NOMO-1 (cell line): Measurements from ENCODE around the gene LATS2.

Experiments used
- DNase-seq, 2 experiments: peaks; one replicate each; lab custom pipeline; 2025; ENCODE audit not compliant: unreplicated experiment in 2 of 2; lab: John Stamatoyannopoulos, UW

LATS2 gene

DNA sequence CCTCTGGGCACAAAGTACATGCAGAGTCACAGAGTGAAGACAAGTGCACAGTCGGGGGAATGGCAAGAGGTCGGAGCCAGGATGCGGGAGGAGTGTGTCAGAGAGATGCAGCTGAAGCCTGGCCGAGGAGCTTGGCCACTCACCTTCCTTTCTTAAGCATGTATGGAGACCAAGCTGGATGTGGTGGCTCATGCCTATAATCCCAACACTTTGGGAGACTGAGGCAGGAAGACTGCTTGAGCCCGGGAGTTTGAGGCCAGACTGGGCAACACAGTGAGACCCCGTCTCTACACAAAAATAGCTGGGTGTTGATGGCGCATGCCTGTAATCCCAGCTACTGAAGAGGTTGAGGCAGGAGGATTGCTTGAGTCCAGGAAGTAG is 67.0 kb downstream of the LATS2 start:
- no peak for DNase-seq

DNA sequence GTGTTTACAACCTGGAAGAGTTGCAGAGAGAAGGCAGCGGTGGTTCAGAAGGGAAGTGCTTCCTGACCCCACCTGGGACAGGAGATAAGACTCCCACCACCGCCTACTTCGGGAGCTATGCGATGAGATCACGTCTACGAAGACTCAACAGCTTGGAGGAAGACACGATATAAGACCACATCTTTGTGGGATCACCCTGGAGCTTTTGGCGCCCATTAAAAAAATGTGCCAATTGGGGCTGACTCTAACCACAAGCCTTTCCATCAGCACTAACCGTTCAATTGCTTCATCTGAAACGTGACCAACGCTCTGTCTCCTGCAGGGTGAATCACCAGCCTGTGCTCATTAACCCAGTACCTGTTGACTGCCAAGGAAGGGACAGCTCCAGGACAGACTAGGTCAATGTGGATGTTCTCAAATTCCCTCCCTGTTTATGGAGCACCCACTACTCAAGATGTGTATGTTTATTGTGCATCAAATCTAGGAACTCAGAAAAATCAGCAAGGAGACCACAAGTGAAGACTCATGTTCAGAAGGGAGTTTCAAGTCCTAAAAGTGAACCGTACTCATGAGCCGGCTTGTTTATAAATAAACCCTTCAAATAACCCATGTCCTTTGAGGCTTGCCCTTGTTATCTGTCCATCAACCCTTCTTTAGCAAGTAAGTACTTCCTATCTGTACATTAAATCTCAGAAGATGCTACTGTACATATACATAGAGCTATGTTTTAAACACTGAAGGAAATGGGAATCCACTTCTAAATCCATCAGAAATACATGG is 67.5 kb downstream of the LATS2 start:
- peak; percentile 96 to 99 for DNase-seq

DNA sequence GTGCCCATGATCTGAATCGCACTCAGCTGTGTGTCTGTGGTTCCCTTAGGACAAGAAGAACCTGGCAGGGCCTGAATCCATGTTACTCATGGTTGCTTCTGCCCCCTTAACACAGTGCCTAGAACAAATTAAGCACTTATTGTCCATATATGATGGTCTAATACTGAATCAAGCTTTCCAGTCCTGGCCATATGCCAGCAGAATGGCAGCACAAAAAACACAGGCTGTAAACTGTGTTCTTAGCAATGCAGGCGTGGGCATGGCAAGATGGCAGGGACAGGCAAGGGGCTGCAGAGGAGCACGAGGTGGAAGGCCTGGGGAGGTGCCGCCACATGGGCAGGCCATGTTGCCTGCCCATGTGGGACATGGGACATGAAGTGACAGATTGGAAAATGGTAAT is 68.2 kb downstream of the LATS2 start:
- no peak for DNase-seq

DNA sequence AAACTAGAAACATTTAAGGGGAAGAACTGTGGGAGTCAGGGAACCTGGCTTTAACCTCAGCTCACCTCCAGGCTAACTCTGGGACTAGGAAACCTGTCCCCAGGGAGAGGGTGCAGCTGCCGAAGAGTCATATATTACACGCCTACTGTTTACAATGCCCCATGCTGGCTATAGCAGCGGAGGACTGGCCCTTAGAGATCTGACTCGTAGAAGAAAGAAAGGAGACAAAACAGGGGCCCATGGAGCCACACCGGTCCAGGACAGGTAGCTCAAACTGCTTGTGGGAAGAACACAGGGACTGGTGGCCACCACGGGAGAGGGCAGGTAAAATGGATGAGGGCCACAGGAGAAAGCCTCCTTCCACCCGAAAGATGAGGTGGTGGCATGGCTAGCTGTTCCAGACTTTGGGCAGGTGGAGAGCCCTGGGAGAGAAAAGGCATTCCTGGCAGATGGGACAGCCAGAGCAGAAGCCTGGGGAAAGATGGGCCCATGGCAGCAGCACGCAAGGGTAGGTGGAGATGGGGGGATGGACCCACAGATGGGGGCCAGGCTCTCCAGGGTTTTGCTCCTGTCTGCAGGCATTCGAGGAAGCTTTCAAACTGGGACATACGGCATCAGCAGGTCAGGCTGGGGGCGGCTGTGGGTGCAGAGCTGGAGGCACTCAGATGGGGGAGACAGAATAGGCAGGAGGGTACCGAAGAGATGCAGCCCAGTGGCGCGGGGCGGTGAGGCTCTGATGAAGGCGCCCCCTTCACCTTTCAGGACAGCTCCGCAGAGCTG is 69.5 kb downstream of the LATS2 start:
- DNase-seq: no peak

DNA sequence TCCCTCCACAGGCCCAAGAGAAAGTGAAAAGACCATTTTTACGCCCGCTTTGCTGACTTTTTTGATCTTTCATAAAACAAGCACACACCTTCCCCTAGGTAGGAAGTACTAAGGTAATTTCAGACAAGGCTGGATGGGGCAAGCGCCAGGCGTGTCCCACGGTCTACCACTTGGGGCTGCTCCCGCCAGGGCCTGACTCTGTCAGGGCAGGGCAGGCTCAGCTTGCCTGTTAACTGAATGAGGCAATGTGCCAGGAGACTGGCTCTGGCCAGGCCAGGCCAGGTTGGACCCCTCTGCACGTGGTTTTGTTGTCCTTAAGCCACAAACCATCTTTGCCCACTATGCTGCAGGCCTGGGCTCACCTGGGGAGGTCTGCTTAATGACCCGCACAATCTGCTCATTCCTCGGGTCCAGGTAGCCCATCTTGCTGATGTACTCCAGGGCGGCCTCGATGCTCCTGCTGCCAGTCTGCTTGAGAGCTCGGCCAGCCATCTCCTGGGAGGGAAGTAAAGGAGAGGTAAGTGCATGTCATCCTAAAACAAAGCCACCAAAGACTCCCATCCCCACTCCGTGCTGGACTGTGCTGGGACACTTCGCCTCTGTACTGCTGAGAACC is 70.4 kb downstream of the LATS2 start:
- no peak for DNase-seq

DNA sequence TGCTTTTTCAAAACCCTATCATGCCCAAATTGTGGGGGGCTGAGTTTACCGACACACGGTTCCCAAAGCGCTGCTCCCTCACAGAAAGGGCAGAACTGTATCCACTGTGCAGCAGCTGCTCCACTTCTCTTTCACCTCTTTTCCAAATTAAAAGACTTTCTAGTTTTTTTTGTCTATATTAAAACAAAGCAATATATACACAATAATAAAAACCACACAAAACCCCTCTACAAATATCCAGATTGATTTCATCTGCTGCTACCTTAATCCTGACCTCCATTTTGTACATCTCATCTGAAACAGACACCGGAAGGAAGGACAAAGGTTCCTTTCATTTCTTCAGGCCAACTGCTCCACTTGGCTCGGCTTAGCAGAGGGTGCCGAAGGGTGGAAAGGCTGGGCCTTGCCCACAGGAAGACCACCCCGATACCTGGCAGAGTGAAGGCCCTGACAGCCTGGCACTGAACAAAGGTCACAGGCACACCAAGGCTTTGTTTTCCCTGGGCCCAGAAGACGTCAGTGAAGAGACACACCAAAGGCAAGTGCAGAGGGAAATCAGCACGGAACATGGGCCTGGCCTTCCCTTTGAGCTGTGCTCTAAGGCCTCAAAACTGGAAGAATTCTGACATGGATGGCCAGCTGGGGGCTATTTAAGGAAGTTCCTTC is 71.6 kb downstream of the LATS2 start:
- DNase-seq: no peak

DNA sequence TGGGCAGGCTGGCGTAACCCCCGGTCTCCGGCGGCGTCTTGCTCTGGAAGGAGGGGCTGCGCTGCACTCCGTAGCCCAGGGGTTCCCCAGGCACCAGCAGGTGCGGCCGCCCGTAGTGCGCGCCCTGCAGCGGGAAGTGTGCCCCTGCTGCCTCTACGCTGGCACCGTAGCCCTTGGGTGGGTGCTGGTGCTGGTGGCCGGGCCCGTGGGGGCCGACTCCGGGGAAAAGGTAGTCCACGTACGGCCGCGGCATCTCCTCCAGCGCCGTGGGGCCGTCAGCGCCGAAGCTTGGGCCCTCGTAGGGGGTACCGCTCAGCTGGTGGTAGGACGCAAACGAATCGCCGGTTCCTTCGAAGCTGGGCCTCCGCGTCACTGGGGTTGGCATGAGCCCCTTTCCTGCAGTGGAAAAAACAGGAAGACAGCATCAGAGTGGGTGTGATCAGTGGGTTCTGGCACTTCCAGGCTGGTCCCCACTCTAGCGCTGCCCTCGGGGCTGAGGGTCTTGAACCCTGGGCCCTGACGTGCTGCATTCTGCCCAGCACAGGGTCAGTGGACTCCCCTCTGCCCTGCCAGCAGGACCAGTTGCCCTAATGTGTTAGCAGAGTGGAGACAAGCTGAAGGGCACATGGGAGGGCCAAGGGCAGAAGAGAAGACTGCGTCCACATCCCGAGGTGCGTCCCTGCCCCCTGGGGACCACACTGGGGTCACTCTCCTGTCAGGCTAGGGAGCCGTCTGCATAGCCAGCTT is 72.3 kb downstream of the LATS2 start:
- no peak for DNase-seq

DNA sequence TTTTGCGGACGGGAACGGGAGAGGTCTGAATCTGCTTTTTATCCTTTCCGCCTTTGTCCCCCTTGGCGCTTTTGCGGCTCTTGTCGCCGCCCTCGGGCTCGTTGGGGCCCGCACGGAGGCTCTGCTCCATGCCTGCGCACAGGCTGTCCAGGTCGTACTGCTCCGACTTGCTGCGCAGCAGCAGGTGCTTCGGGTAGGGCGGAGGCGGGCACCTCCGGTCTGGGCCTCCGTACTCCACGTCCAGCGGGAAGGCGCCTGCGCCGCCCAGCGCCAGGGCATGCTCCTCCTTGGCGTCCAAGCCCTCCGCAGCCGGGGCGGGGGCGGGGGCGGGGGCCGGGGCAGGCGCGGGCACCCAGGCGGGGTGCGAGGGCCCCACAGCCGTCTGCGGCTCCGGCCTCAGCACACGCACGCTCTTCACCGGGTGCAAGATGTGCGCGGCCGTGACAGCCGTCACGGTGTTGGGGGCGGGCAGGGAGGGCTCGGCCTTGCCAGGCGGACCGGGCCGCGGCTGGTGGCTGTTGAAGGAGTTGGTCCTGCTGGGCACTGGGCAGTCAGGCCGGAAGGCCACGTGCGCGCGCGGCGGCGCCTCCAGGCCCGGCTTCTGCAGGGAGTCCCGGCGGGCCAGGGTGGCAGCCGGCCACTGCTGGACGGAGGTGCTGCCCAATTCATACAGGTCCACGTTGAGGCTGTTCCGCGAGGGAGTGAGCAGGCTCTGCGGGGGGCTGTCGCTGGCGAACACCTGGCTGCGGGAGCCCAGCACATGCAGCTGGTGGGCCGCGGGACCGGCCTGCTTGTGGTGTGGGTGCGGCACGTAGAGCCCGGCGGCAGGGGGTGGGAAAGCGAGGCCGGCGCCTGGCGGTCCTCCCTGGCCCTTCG is 73.1 kb downstream of the LATS2 start:
- DNase-seq: no peak

DNA sequence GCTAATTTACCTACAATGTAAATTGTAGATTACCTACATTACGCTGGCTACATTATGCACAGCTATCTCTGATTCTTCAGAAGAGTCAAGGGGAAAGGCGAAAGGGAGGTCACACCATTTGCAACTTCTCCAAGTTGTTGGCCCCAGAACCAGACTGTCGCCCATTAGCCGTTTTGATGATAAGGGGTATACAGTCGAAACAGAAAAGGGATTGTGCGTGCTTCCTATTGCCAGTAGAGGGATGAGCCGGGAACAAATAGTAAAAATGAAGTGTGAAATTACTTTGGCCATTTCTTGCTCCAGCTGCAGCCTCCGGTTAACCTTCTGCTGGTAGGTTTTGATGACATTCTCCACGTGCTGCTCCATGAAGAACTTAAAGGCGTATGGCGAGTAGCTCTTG is 73.8 kb downstream of the LATS2 start:
- no peak for DNase-seq

DNA sequence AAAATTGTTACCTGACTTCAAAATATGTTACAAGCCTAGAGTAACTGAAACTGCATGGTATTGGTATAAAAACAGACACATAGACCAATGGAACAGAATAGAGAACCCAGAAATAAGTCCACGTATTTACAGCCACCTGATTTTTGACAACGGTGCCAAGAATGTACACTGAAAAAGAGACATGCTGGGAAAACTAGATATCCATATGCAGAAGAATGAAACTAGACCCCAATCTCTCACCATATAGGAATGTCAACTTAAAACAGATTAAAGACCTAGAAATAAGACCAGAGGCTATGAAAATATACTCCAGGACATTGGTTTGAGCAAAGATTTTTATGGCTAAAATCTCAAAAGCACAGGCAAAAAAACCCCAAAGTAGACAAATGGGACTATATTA is 76.5 kb downstream of the LATS2 start:
- DNase-seq: no peak

DNA sequence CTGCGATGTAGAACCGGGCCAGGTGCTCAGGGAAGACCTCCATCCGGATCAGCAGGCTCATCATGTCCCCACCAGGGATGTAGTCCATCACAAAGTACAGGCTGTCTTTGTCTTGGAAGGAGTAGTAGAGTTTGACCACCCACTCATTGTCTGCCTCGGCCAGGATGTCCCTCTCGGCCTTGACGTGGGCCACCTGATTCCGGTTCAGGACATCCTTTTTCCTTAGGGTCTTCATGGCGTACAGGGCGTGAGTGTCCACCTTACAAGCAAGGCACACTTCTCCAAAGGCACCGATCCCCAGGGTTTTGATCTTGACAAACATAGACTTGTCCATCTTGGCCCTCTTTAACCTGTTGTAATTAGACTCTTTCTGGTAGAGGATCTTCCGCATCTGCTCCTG is 78.0 kb downstream of the LATS2 start:
- DNase-seq: no peak

DNA sequence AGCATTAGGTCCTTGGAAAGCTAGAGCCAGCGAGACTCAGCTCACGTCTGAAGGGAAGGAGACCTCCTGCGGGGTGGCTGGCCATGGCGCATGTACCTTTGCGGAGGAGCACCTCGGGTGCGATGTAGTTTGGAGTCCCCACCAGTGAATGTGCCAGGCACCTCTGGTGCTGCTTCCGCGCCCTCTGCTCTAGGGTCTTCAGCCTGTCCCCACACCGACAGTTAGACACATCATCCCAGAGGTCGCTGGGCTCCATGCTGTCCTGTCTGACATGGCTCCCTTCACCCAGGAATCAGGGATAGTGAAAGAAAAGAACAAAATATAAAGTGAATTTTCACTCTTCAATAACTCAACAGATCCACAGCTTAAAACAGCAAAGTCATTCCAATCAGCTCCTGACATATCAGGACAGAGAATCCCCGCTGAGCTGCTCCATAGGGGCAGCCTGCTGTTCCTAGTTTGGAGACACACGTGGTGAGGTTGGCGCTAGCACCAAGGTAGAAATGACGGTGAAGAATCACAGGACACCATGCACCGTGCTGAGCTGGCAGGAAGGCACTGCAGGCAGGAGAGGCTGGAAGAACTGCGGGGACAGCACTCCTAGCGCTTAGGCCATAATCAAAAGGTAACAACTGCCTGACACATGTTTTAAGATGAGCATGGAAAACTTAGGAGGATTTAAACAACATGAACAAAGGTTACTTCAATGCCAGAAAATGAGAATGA is 79.9 kb downstream of the LATS2 start:
- no peak for DNase-seq

DNA sequence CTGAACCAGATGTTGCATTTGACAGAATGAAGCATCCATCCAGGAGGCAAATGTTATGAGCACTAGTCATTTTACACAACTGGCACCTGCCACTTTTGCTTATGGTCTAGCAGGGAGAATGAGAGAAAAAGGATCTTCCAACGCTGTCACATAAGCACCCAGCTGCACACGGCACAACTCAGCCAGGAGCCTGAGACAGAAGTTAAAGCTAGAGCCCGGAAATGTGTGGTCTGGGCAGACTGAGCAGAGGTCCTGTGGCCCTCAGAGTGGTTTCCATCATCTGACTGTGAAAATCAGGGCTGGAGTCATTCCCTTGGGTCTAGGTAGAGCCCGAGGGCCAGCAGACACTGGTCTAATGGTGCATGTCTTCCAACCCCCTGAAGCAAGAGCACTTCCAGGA is 80.5 kb downstream of the LATS2 start:
- DNase-seq: no peak

DNA sequence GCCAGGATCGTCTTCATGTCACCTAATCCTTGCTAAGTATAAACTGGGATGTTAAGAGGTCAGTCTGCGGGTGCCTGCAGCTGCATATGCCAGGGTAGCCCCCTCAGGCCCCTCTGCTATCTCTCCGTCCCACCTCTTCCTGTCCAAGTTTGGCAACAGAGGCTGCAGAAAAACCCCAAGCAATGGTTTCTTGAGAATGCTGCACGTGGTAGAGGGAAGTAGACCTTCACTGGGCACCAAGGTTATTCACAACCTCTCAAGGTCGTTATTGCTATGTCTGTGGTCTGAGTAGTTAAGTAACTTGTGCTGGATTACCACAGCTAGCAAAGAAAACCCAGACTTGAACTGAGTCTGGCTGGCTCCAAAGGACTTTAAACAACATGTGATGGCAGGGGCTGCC is 81.0 kb downstream of the LATS2 start:
- peak; percentile 22 to 48 for DNase-seq

DNA sequence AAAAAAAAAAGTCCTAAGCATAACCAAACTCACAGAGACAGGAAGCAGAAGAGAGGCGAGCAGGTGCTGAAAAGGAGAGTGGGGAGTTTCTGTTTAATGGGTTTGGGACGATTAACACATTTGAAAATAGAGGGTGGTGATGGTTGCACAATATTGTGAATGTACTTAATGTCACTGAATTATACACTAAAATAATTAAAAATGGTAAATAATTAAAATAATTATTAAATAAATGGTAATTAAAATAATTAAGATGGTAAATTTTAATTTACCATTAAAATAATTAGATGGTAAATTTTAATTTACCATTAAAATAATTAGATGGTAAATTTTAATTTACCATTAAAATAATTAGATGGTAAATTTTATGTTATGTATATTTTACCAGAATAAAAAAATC is 84.0 kb downstream of the LATS2 start:
- DNase-seq: no peak

DNA sequence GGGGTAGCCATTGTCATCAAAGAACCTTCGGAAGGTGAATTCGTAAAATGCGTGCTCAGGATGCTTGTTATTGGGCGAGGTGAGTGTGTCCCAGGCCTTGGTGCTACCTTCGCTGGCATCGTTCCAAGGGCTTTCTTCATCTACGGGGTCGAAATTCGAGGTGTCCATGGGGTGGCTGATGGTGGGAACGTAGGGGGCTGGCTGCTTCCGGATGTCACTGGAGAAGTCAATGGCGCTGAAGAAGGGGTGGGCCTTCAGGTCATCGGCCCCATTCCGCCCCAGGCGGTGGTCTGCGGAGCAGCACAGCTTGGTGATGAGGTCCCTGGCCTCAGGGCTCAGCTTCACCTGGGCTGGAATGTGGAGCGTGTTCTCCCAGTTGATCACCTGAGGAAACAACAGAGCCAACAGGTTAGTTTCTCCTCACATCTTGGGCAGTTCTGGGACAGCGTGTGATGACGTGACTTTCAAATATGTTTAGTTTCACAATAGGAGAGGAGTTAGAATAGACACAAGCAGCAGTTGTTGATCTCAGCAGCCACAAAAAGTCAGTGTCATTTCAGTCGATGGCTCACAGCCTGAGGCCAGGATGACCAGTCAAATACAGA is 86.3 kb downstream of the LATS2 start:
- DNase-seq: no peak

DNA sequence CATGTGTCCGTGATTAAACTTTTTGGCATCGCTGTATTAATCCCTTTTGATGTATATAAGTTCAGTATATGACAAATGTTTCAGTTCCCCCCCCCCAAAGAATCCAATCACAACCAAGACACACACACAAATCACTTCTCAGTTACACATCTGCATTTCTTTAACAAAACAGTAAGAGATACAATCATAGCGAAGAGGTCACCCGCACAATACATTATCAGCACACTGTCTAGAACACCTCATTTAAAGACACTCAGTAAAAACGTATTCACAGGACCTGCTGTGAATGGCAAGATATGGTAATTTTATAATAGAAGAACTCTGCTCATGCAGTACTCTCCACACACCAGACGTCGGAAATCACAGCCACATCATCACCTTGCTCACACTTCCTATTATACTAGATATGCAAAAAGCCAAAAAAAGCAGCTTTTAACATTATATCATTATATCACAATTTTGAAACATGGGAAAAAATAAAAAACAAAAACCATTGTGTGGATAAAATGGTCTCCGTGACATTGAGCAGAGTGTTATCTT is 87.4 kb downstream of the LATS2 start:
- no peak for DNase-seq

DNA sequence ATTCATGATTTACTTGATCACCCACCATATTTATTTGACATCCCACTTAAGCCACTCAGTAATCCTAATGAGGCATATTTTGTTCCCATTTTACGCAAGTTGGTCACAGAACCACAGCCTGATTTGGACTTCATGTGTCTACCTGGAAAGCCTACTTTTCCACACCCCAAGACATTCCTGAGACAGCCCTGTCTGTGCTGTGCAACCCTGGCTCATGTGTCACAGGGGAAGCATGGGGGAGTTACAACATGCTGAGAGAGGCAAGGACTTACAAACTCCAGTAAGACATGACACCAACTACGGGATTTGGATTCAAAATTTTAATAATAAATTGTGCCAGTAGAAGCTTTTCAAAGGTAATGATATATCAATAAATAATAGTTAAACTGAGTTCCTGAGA is 88.7 kb downstream of the LATS2 start:
- DNase-seq: no peak
